ENCODE results near the gene MAPK1.
A peak's percentile ranks its signal among the peaks of the same experiment; 100 is the strongest.

MAPK1 gene

DNA sequence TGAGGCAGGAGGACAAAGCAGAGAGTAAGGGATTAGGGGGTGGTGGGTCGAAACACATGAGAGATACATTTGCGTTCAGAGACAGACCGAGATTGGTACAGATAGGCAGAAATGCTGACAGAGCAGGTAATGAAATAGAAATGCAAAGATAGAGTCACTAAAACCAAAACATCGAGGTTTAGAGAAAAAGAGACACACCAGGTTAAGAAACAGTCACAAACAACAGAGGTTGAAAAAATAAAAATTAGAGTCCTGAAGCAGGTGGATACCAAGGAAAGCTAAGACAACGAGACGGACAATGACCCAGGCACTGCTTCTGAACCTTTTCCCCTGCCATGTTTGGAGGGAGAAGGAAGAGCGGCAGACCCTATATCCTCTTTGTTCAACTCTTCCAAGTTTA is 1.2 kb upstream of the MAPK1 start:
- 0 out of 2 replicates have a peak overlapping the region, but pooled peaks have one; percentile 69 for H3K27ac ChIP-seq (ENCODE audit: low read depth, low read length)
- TF ChIP-seq, protein P1, sequence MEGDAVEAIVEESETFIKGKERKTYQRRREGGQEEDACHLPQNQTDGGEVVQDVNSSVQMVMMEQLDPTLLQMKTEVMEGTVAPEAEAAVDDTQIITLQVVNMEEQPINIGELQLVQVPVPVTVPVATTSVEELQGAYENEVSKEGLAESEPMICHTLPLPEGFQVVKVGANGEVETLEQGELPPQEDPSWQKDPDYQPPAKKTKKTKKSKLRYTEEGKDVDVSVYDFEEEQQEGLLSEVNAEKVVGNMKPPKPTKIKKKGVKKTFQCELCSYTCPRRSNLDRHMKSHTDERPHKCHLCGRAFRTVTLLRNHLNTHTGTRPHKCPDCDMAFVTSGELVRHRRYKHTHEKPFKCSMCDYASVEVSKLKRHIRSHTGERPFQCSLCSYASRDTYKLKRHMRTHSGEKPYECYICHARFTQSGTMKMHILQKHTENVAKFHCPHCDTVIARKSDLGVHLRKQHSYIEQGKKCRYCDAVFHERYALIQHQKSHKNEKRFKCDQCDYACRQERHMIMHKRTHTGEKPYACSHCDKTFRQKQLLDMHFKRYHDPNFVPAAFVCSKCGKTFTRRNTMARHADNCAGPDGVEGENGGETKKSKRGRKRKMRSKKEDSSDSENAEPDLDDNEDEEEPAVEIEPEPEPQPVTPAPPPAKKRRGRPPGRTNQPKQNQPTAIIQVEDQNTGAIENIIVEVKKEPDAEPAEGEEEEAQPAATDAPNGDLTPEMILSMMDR (IDR thresholded peaks at IDR 0.05; ENCODE audit: low read depth, low read length, poor library complexity, severe bottlenecking) = no peak
- TF ChIP-seq EZH2phosphoT487 (IDR thresholded peaks at IDR 0.05; ENCODE audit: borderline replicate concordance, low read length) = no peak
- no peaks in the 10 kb centered on the region for H3K9me3 ChIP-seq (ENCODE audit: control insufficient read depth, insufficient read depth, low read length)
- peaks cover 18% of the 10 kb centered on the region for H3K36me3 ChIP-seq (ENCODE audit: control insufficient read depth, low read length)
- peak overlapping the region; percentile 88 for H3K4me3 ChIP-seq (ENCODE audit: low read length)
- H3K27me3 ChIP-seq (ENCODE audit: control insufficient read depth, low read length) = no peaks in the 10 kb centered on the region
- H3K4me2 ChIP-seq (ENCODE audit: low read length) = peak overlapping the region; percentile 73
- peaks cover 37% of the 10 kb centered on the region for H3K4me1 ChIP-seq (ENCODE audit: control insufficient read depth, low read length)
- peaks cover 18% of the 10 kb centered on the region for H4K20me1 ChIP-seq (ENCODE audit: control insufficient read depth, insufficient read depth, low read depth, low read length)
- H3K79me2 ChIP-seq (ENCODE audit: control insufficient read depth, low read length) = peaks cover 38% of the 10 kb centered on the region
- peaks cover 5% of the 10 kb centered on the region; the same call in 1 of the 2 replicates for H3F3A ChIP-seq (ENCODE audit: control insufficient read depth, insufficient read depth)
- no peaks in the 10 kb centered on the region for H3K9me2 ChIP-seq (replicated peaks; ENCODE audit: control insufficient read depth, low read length)

DNA sequence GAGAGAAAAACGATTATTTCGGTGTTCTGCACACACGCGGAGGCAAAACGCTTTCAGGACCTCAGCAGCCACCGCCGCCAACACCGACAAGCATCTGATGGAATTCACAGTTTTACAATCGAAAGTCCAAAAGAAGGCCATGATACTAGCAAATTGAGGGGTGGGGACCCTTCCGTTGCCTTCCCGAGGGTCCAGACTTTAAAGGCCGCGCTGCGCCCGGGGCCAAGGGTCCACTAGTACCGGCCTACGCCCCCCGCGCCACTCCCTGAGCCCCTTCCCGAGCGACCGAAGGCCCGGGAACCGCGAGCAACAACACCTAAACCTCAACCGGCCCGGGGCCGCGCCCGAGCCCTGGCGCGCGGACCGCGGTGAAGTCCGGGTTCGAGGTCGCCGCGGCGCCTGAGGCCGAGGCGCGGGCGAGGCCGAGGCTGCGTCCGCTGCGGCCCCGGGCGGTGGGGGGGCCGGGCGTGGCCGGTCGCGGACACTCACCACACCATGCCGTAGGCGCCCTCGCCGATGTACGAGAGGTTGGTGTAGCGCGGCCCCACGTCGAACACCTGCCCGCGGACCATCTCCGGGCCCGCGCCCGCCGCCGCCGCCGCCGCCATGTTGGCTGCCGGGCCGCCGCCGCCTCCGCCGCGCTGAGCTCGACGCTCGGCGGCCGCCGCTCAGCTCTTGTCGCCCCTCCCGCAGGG is 465 bp downstream of the MAPK1 start:
- peaks cover 18% of the 10 kb centered on the region for H3K36me3 ChIP-seq (ENCODE audit: control insufficient read depth, low read length)
- H3F3A ChIP-seq (ENCODE audit: control insufficient read depth, insufficient read depth) = peaks cover 5% of the 10 kb centered on the region; the same call in 1 of the 2 replicates
- peak overlapping the region; percentile 88 for H3K4me3 ChIP-seq (ENCODE audit: low read length)
- peaks cover 55% of the 10 kb centered on the region for H3K79me2 ChIP-seq (ENCODE audit: control insufficient read depth, low read length)
- TF ChIP-seq, protein P1 (IDR thresholded peaks at IDR 0.05; ENCODE audit: low read depth, low read length, poor library complexity, severe bottlenecking) = no peak
- no peak for TF ChIP-seq EZH2phosphoT487 (IDR thresholded peaks at IDR 0.05; ENCODE audit: borderline replicate concordance, low read length)
- H3K9me2 ChIP-seq (replicated peaks; ENCODE audit: control insufficient read depth, low read length) = no peaks in the 10 kb centered on the region
- peaks cover 19% of the 10 kb centered on the region for H4K20me1 ChIP-seq (ENCODE audit: control insufficient read depth, insufficient read depth, low read depth, low read length)
- no peaks in the 10 kb centered on the region for H3K9me3 ChIP-seq (ENCODE audit: control insufficient read depth, insufficient read depth, low read length)
- peak overlapping the region; percentile 73 for H3K4me2 ChIP-seq (ENCODE audit: low read length)
- peak overlapping the region; percentile 69; the same call in 1 of the 2 replicates for H3K27ac ChIP-seq (ENCODE audit: low read depth, low read length)
- H3K27me3 ChIP-seq (ENCODE audit: control insufficient read depth, low read length) = no peaks in the 10 kb centered on the region
- H3K4me1 ChIP-seq (ENCODE audit: control insufficient read depth, low read length) = peaks cover 41% of the 10 kb centered on the region

DNA sequence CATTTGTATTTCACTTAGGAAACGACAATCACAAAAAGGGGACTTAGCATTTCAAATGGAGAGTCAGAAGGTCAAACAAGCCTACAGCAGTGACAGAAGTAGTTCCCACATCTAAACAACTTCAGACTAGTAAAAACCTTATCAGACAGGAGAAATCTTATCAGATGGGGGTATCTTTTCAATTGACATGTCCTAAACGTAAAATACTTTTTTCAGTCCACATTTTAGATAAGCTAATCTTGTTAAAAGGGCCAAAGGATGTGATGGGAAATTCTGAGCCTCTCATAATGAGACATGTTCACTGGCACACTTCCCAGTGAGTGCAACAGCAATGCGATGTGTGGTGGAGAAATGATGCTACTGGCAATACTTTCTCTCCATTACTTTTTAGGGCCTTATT is 2.4 kb downstream of the MAPK1 start:
- H3K4me1 ChIP-seq (ENCODE audit: control insufficient read depth, low read length) = peaks cover 57% of the 10 kb centered on the region
- H3K9me2 ChIP-seq (replicated peaks; ENCODE audit: control insufficient read depth, low read length) = no peaks in the 10 kb centered on the region
- peaks cover 18% of the 10 kb centered on the region for H3K36me3 ChIP-seq (ENCODE audit: control insufficient read depth, low read length)
- no peak overlapping the region for H3K27ac ChIP-seq (ENCODE audit: low read depth, low read length)
- H3K4me3 ChIP-seq (ENCODE audit: low read length) = peak overlapping the region; percentile 88
- H3K4me2 ChIP-seq (ENCODE audit: low read length) = peak overlapping the region; percentile 73
- no peaks in the 10 kb centered on the region for H3K27me3 ChIP-seq (ENCODE audit: control insufficient read depth, low read length)
- no peak for TF ChIP-seq EZH2phosphoT487 (IDR thresholded peaks at IDR 0.05; ENCODE audit: borderline replicate concordance, low read length)
- TF ChIP-seq, protein P1 (IDR thresholded peaks at IDR 0.05; ENCODE audit: low read depth, low read length, poor library complexity, severe bottlenecking) = no peak
- peaks cover 5% of the 10 kb centered on the region; the same call in 1 of the 2 replicates for H3F3A ChIP-seq (ENCODE audit: control insufficient read depth, insufficient read depth)
- no peaks in the 10 kb centered on the region for H3K9me3 ChIP-seq (ENCODE audit: control insufficient read depth, insufficient read depth, low read length)
- H3K79me2 ChIP-seq (ENCODE audit: control insufficient read depth, low read length) = peaks cover 74% of the 10 kb centered on the region
- H4K20me1 ChIP-seq (ENCODE audit: control insufficient read depth, insufficient read depth, low read depth, low read length) = peaks cover 32% of the 10 kb centered on the region

Measured in DOHH2 (cell line).